Ishikawa (cell line): ENCODE measurements around the gene FNBP1L.

Experiments used
- CEBPB ChIP-seq: IDR thresholded peaks from 2 replicates; pipeline ENCODE4 v1.6.1; 2012
- CREB1 ChIP-seq: IDR thresholded peaks from 2 replicates; pipeline ENCODE4 v1.6.1; 2012; ENCODE audit warnings: low read depth
- EGR1 ChIP-seq: IDR thresholded peaks from 2 replicates; pipeline ENCODE4 v1.6.1; 2012
- EP300 ChIP-seq: IDR thresholded peaks from 2 replicates; pipeline ENCODE4 v1.6.1; 2012; ENCODE audit warnings: borderline replicate concordance
- FOXM1 ChIP-seq: IDR thresholded peaks from 2 replicates; pipeline ENCODE4 v1.6.1; 2012; ENCODE audit warnings: low read depth, borderline replicate concordance
- MAX ChIP-seq: IDR thresholded peaks from 2 replicates; pipeline ENCODE4 v1.6.1; 2012
- NFIC ChIP-seq: IDR thresholded peaks from 2 replicates; pipeline ENCODE4 v1.6.1; 2012
- RAD21 ChIP-seq: IDR thresholded peaks from 2 replicates; pipeline ENCODE4 v1.6.1; 2012; ENCODE audit warnings: low read depth
- TAF1 ChIP-seq: IDR thresholded peaks from 2 replicates; pipeline ENCODE4 v1.6.1; 2012; ENCODE audit warnings: low read depth, mild to moderate bottlenecking
- TCF12 ChIP-seq: IDR thresholded peaks from 2 replicates; pipeline ENCODE4 v1.6.1; 2012; ENCODE audit warnings: low read depth
- TEAD4 ChIP-seq: IDR thresholded peaks from 2 replicates; pipeline ENCODE4 v1.6.1; 2012
- YY1 ChIP-seq: IDR thresholded peaks from 2 replicates; pipeline ENCODE4 v1.6.1; 2012; ENCODE audit warnings: low read depth
- ZBTB7A ChIP-seq: IDR thresholded peaks from 2 replicates; pipeline ENCODE4 v1.6.1; 2012; ENCODE audit warnings: low read depth
- TF ChIP-seq, protein P1 (sequence below): IDR thresholded peaks from 2 replicates; pipeline ENCODE4 v1.6.1; 2012; ENCODE audit warnings: low read depth, mild to moderate bottlenecking
- TF ChIP-seq, protein P2 (sequence below): IDR thresholded peaks from 2 replicates; pipeline ENCODE4 v1.6.1; 2012

FNBP1L gene

DNA sequence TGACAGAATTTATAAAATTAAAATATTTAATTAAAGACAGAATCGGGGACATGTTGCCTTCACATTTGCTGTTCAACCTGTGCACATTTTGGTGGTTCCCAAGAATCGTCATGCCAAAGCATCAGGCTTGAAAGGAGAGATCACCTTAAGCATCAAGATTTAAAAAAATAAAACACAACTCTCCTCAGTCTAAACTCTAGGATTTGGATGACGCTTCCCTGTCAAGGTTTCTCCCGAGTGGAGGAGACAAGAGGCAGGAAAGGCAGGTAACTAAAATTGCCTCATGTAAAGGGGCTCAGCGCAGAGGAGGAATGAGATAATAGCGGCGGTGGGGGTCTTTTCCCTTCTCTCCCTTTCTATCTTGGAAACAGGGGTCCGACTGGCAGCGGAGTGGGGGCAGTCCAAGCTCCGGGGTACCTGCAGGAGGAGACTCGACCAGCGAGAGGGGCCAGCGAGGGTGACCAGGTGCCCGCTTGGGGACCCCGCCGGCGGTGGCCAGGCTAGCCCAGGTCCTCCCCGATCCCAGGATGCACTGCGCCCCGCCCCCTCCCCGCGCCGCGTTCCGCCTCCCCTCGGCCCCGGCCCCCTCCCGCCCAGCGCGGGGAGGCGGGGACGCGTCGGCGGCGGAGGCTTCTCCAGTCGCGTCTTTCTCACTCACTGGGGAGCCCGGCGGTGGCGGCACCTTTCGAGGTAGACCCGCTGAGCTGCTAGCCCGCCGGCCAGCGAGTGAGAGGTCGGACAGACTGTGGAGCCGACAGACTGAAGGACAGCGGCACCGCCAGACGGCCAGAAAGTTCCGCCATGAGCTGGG, at the start of gene FNBP1L:
TSS of gene FNBP1L (plus strand) at position 638 of the 811 bp plus-strand sequence. CDS start at position 802, 164 bp downstream.
- TF ChIP-seq MAX (no peak; the same call in 1 of the 2 replicates), CREB1 (no peak), YY1 (0 out of 2 replicates have a peak, but pooled peaks have one; percentile 25), FOXM1 (no peak), EGR1 (peak; percentile 49; the same call in 1 of the 2 replicates), RAD21 (no peak), TAF1 (peak; percentile 54; the same call in 1 of the 2 replicates), TEAD4 (no peak), TCF12 (no peak), EP300 (no peak), ZBTB7A (no peak), CEBPB (no peak), NFIC (no peak)
- TF ChIP-seq, protein P1, sequence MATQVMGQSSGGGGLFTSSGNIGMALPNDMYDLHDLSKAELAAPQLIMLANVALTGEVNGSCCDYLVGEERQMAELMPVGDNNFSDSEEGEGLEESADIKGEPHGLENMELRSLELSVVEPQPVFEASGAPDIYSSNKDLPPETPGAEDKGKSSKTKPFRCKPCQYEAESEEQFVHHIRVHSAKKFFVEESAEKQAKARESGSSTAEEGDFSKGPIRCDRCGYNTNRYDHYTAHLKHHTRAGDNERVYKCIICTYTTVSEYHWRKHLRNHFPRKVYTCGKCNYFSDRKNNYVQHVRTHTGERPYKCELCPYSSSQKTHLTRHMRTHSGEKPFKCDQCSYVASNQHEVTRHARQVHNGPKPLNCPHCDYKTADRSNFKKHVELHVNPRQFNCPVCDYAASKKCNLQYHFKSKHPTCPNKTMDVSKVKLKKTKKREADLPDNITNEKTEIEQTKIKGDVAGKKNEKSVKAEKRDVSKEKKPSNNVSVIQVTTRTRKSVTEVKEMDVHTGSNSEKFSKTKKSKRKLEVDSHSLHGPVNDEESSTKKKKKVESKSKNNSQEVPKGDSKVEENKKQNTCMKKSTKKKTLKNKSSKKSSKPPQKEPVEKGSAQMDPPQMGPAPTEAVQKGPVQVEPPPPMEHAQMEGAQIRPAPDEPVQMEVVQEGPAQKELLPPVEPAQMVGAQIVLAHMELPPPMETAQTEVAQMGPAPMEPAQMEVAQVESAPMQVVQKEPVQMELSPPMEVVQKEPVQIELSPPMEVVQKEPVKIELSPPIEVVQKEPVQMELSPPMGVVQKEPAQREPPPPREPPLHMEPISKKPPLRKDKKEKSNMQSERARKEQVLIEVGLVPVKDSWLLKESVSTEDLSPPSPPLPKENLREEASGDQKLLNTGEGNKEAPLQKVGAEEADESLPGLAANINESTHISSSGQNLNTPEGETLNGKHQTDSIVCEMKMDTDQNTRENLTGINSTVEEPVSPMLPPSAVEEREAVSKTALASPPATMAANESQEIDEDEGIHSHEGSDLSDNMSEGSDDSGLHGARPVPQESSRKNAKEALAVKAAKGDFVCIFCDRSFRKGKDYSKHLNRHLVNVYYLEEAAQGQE: no peak
- TF ChIP-seq, protein P2, sequence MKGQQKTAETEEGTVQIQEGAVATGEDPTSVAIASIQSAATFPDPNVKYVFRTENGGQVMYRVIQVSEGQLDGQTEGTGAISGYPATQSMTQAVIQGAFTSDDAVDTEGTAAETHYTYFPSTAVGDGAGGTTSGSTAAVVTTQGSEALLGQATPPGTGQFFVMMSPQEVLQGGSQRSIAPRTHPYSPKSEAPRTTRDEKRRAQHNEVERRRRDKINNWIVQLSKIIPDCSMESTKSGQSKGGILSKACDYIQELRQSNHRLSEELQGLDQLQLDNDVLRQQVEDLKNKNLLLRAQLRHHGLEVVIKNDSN: no peak

GRCh38 chr1:93399781-93400180, 48.1 kb upstream of the FNBP1L start:
- TF ChIP-seq NFIC (no peak), ZBTB7A (no peak), EP300 (no peak)

- no peak for TF ChIP-seq NFIC
- no peak for TF ChIP-seq TEAD4
- no peak for TF ChIP-seq ZBTB7A
- TF ChIP-seq TAF1: no peak
- TF ChIP-seq CEBPB: no peak
- TF ChIP-seq RAD21: no peak
- no peak for TF ChIP-seq EGR1
- TF ChIP-seq EP300: no peak
- TF ChIP-seq, protein P2: no peak
- TF ChIP-seq, protein P1: no peak
- no peak for TF ChIP-seq FOXM1
- TF ChIP-seq CREB1: no peak
- TF ChIP-seq TCF12: no peak
- no peak for TF ChIP-seq MAX
Measured at GRCh38 chr1:93408203-93408602, 39.7 kb upstream of the FNBP1L start.

DNA sequence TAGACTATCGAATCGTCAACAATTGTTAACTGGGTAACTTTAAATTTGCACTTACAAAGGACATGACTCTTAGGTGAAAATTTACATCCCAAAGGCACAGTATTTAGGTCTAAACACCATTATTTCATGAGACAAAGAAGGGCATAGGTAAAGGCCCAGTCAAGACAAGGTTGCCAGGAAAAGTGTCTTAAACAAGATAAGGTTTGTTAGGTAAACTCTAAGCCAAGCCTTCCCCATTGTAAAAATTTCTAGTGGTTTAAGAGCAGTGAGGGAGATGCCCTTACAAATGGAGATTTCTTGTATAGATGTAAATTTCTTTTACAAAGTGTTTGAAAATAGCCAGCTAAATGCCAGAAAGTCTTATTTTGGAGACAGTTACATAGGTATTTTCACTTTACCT, 36.9 kb upstream of the FNBP1L start:
- no peak for TF ChIP-seq FOXM1
- no peak for TF ChIP-seq ZBTB7A
- TF ChIP-seq RAD21: no peak
- TF ChIP-seq CREB1: no peak
- TF ChIP-seq MAX: no peak

DNA sequence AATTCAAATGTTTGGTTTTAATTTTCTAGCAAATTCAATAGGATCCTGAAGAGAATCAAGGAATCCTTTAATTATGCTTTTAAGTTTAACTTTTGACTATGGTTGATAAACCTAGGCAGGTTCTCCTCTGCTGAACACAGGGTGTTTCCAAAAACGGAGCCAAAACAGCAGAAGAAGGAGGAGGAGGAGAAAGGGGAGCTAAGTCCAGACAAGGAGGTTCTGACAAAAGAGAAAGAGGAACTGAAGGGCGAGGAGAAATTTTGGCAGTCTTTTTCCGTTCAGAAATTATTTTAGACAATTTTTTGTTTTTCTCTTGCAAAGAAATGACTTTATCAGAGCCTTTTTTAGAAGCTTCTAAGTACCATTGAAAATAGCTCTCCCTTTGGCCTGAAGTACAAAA, 33.2 kb upstream of the FNBP1L start:
- TF ChIP-seq RAD21 (no peak), FOXM1 (no peak), ZBTB7A (no peak), YY1 (no peak)
- TF ChIP-seq, protein P2: no peak
